HepG2 (cell line): ENCODE measurements around the gene UBAP2. TPM values are rescaled to one million over a fixed set of nuclear protein-coding genes. Genes with fewer than 3 reads are reported as not detected.
A peak's percentile ranks its signal among the peaks of the same experiment; 100 is the strongest.

Experiments used
- ELF3 ChIP-seq: IDR thresholded peaks from 2 replicates; pipeline ENCODE4 v1.6.1; 2016; ENCODE audit warnings: missing genetic modification reagents, missing compliant biosample characterization
- HNRNPL ChIP-seq: fragments of 200-400 bp; formaldehyde crosslinking; IDR thresholded peaks from 2 replicates; pipeline ENCODE4 v1.6.1; 2017; ENCODE audit warnings: mild to moderate bottlenecking, low read depth, low read length
- ISX ChIP-seq: sonication (generic); formaldehyde crosslinking; conservative IDR thresholded peaks from 2 replicates; pipeline ENCODE4 v1.5.0; 2020; ENCODE audit warnings: missing genetic modification reagents
- KMT2B ChIP-seq: IDR thresholded peaks from 2 replicates; pipeline ENCODE4 v1.6.1; 2016; ENCODE audit warnings: missing genetic modification reagents, missing compliant biosample characterization
- NFYC ChIP-seq: IDR thresholded peaks from 2 replicates; pipeline ENCODE4 v1.6.1; 2016; ENCODE audit warnings: missing genetic modification reagents, missing compliant biosample characterization
- RFXAP ChIP-seq: sonication (generic); formaldehyde crosslinking; IDR thresholded peaks from 2 replicates; pipeline ENCODE4 v1.4.0; 2020; ENCODE audit warnings: missing genetic modification reagents, borderline replicate concordance
- ZNF598 ChIP-seq: sonication (generic); formaldehyde crosslinking; IDR thresholded peaks from 2 replicates; pipeline ENCODE4 v1.5.1; 2020; ENCODE audit warnings: mild to moderate bottlenecking, missing genetic modification reagents, borderline replicate concordance
- polyA plus RNA-seq, 8 experiments: library from polyadenylated mRNA; depleted of rRNA in 3 of 8; stranded (reverse) in 7 of 8; unstranded in 1 of 8; fragments of >200 nt; fragmentation: Illumina TruSeq in 4 of 8; extraction: Trizol in 4 of 8; gene quantifications; 2 replicates each; pipeline versions ENCODE4 v1.2.1 to v1.2.3, GENCODE V29; 2011 to 2016; ENCODE audit warnings: low read depth in 4 of 8, missing spikeins in 1 of 8, mixed read lengths in 1 of 8; ENCODE audit not compliant: insufficient read depth in 1 of 8
- total RNA-seq, 5 experiments: library from RNA; depleted of rRNA; stranded (reverse); fragments of >200 nt; fragmentation: Illumina TruSeq; extraction: Trizol; gene quantifications; 2 replicates each; pipeline ENCODE4 v1.2.3, GENCODE V29; 2016; ENCODE audit warnings: low read depth in 1 of 5
- TF ChIP-seq, protein P1 (sequence below): sonication (generic); formaldehyde crosslinking; conservative IDR thresholded peaks from 2 replicates; pipeline ENCODE4 v1.8.0; 2022; ENCODE audit warnings: mild to moderate bottlenecking, moderate library complexity, missing genetic modification reagents
- TF ChIP-seq, protein P2 (sequence below): sonication (generic); formaldehyde crosslinking; IDR thresholded peaks from 2 replicates; pipeline ENCODE4 v1.8.0; 2022; ENCODE audit warnings: missing genetic modification reagents, mild to moderate bottlenecking, moderate library complexity, borderline replicate concordance

UBAP2 gene
- total and polyA plus RNA-seq, 2 of the 13 experiments (the other 11 are each of a cell fraction or from before 2014, with no cell fraction given), result 19.0 to 22.0 TPM

DNA sequence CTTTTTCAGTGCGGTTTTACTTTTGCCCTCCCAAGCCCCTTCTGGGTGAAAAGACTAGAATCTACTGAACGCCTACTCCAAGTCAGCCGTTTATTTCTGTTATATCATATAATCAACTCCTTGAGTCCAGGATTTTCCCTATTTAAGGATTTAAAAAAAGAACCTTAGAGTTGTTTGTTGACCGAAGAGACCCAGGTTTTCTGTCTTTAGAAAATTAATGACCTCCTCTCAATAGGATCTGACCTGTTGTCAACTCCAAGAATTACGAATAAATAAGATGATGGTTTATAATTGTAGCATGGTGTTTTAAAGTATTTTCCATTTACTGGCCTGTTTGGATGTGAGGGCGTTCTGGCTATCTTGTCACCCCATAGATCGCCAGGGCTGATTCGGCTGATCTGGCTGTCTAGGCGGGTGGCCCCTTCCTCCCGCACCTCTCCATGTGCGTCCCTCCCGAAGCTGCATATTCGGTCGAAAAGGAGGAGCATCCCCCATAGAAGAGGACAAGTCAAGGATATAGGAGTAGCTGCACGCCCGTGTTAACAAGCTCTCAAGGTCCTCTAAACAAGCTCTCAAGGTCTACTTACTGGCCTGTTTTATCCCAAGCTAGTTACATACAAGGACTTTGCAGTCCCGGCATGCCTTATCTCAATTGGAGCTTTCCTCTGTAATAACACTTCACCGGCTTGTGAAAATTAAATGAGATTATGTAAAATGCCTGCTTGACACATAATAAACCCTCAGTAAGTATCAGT, 1.1 kb upstream of the UBAP2 start (continued):
- TF ChIP-seq, protein P1, sequence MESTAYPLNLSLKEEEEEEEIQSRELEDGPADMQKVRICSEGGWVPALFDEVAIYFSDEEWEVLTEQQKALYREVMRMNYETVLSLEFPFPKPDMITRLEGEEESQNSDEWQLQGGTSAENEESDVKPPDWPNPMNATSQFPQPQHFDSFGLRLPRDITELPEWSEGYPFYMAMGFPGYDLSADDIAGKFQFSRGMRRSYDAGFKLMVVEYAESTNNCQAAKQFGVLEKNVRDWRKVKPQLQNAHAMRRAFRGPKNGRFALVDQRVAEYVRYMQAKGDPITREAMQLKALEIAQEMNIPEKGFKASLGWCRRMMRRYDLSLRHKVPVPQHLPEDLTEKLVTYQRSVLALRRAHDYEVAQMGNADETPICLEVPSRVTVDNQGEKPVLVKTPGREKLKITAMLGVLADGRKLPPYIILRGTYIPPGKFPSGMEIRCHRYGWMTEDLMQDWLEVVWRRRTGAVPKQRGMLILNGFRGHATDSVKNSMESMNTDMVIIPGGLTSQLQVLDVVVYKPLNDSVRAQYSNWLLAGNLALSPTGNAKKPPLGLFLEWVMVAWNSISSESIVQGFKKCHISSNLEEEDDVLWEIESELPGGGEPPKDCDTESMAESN (CRISPR knock-in tag), result no peak
- 0 out of 2 replicates have a peak, but pooled peaks have one; percentile 33 for TF ChIP-seq ISX (CRISPR knock-in tag)
- TF ChIP-seq KMT2B (CRISPR knock-in tag), result no peak
- TF ChIP-seq HNRNPL, result no peak
- TF ChIP-seq ZNF598, result 0 out of 2 replicates have a peak, but pooled peaks have one; percentile 4
- TF ChIP-seq RFXAP (CRISPR knock-in tag), result 0 out of 2 replicates have a peak, but pooled peaks have one; percentile 20
- TF ChIP-seq, protein P2, sequence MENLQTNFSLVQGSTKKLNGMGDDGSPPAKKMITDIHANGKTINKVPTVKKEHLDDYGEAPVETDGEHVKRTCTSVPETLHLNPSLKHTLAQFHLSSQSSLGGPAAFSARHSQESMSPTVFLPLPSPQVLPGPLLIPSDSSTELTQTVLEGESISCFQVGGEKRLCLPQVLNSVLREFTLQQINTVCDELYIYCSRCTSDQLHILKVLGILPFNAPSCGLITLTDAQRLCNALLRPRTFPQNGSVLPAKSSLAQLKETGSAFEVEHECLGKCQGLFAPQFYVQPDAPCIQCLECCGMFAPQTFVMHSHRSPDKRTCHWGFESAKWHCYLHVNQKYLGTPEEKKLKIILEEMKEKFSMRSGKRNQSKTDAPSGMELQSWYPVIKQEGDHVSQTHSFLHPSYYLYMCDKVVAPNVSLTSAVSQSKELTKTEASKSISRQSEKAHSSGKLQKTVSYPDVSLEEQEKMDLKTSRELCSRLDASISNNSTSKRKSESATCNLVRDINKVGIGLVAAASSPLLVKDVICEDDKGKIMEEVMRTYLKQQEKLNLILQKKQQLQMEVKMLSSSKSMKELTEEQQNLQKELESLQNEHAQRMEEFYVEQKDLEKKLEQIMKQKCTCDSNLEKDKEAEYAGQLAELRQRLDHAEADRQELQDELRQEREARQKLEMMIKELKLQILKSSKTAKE (CRISPR knock-in tag), result no peak
- no peak for TF ChIP-seq NFYC
- TF ChIP-seq ELF3 (CRISPR knock-in tag), result no peak
- TF ChIP-seq, all 625 proteins: peak for 23
